ENCODE data around the gene RNF121.
"Not testable (repeated sequence)": the region's sequence is repeated elsewhere in the genome, so short reads cannot be mapped to it uniquely, and the experiment has no call there.

DNA sequence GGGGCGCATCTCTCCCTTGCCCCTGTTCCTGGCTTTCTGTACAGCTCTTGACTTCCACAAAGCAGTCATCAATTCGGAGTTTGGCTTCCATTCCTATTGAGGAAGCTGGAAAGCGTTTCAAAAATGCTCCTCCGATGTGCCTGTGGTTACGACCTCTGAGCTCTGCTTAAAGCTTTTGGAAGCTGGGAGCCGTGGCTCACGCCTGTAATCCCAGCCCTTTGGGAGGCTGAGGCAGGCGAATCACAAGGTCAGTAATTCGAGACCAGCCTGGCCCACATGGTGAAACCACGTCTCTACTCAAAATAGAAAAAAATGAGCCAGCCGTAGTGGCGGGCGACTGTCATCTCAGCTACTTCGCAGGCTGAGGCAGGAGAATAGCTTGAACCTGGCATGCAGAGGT, 27.7 kb upstream of the RNF121 start:
- TF ChIP-seq EZH2 (IDR thresholded peaks at IDR 0.05; ENCODE audit: borderline replicate concordance, low read depth, low read length, severe bottlenecking); CTCF (IDR thresholded peaks at IDR 0.05; ENCODE audit: borderline replicate concordance, extremely low read depth, low read length, poor library complexity, severe bottlenecking): not testable (repeated sequence)

All from DND-41 (cell line).